HFF-Myc (cell line): ENCODE data around the gene TUT1.

Experiments
- DNase-seq: peaks from one replicate; pipeline ENCODE4 v3.0.0-alpha.2; 2011; ENCODE audit warnings: low read depth; ENCODE audit errors: extremely low read depth
- H3K4me3 ChIP-seq: replicated peaks from 2 replicates; pipeline ENCODE4 v1.5.1; 2011; ENCODE audit warnings: low read depth, mild to moderate bottlenecking, control low read depth, low read length
- TF ChIP-seq, protein P1 (sequence below): IDR thresholded peaks from 2 replicates; pipeline ENCODE4 v1.5.1; 2012; ENCODE audit warnings: mild to moderate bottlenecking, low read depth, low read length, control low read depth; ENCODE audit errors: missing control alignments

Gene TUT1

DNA sequence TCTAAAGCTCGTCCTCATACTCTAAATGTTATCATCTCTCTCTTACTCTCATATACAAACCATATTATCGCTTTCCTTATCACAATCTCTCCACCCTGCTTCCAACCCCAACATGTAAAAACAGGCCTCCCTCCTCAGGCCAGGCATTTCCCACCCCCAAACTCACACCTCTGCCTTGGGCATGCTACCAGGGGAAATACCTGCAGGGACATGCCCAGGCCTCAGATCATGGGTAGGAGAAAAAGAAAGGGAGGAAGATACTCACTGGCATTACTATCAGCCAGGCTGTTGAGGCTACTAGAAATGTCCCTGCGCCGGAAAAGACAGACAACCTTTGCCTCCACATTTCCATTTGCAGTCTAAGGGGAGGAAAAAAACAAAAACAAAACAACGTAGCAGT lies 8.6 kb upstream of the TUT1 start:
- TF ChIP-seq, protein P1, sequence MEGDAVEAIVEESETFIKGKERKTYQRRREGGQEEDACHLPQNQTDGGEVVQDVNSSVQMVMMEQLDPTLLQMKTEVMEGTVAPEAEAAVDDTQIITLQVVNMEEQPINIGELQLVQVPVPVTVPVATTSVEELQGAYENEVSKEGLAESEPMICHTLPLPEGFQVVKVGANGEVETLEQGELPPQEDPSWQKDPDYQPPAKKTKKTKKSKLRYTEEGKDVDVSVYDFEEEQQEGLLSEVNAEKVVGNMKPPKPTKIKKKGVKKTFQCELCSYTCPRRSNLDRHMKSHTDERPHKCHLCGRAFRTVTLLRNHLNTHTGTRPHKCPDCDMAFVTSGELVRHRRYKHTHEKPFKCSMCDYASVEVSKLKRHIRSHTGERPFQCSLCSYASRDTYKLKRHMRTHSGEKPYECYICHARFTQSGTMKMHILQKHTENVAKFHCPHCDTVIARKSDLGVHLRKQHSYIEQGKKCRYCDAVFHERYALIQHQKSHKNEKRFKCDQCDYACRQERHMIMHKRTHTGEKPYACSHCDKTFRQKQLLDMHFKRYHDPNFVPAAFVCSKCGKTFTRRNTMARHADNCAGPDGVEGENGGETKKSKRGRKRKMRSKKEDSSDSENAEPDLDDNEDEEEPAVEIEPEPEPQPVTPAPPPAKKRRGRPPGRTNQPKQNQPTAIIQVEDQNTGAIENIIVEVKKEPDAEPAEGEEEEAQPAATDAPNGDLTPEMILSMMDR = no peak
- no peak for DNase-seq
- H3K4me3 ChIP-seq = peak overlapping the region; percentile 92

DNA sequence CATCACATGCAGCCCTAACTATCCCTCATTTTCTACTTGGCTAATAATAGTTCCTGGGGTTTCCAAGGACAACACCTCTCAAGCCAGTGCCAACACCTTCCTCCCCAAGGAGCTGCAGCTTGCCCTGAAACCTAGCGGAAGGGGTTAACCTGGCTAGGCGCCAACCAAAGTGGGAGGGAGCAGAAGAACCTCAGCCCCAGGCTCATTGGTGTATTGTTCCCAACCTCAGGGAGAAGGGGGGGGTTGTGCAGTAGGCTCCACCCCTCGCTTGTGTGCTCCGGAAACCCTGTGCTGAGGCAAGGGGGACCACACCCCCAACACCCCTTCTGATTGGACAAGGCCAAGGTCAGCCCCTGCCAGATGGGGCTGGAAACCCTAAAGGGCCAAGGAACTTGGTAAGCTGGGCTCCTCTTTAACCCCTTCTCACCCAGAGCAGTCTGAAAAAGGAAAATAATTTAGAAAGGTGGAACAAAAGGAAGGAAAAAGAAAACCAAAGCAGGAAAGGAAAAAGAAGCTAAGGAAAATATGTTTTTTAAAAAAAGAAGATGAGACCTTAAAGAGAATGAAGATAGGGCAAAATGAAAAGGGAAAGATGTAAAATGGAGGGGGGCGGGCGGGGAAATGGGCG lies 7.9 kb upstream of the TUT1 start:
- TF ChIP-seq, protein P1 = no peak
- H3K4me3 ChIP-seq = peak overlapping the region; percentile 92
- DNase-seq = peak; percentile 98

DNA sequence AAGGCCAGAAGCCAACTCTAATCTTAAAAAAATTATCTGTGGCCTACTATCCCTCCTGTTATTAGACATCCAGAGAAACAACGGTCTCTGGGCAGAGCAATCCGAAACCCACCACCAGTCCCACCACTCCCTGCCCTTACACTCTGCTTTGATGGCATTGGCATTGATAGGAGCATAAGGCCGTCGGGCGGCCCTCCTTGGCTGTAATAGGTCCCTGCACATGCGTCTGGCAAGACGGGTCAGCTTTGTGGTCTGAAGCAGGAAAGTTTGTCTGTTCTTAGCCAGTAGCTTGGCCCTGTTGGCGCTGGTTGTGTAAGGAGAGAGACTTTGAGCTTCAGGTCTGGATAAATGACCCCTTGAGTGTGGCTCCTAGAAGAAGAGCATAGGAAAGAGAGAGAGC lies 3.8 kb upstream of the TUT1 start:
- TF ChIP-seq, protein P1 = no peak
- H3K4me3 ChIP-seq = no peak overlapping the region
- DNase-seq = no peak

DNA sequence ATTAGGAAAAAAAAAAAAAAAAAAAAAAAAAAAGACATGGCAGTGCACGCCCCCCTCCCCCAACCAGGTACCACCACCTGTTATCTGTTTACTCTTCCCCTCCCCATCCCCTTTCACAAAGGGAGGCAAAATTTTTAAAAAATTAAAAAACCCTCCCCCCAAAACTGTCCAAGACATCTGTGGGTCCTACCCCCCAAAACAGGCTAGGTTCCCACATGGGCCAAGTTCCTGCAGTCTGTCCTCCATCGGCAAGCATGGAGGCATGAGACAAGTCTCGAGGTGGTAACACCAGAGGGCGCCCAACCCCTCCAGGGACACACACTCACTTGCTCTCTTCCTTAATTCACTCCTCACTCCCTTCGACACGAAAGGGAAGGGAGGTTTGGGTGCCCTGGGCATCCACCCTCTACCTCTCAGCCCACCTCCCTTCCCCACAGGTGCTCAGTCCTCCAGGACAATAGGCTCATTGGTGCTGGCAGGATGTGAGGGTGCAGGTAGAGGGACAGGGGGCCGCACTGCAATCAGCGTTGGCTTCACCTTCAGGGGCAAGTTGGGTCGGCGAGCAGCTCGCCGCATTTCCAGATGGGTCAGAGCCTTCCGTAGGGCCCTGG lies 2.2 kb upstream of the TUT1 start:
- H3K4me3 ChIP-seq = no peak overlapping the region
- DNase-seq = no peak
- TF ChIP-seq, protein P1 = peak; percentile 74

DNA sequence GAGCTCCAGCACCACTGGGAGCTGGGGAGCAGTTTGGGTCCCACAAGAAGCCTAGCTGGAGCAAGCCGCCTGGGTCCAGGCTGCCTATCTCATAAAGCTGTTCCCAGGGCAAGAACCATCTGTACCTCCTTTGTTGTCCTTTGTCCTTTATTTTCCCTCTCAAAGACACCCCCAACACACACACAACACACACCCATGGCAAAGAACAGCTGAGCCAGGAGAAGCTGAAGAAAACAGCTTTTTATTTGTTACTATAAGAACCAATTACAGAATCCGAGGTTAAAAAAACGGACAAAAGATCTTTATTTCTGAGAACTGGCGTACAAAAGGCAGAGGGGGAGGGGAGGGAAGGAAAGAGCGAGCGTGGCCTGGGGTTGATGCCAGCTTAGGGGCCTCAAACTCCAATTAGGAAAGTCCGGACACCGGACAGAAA lies 1.7 kb upstream of the TUT1 start:
- no peak overlapping the region for H3K4me3 ChIP-seq
- DNase-seq = no peak
- TF ChIP-seq, protein P1 = no peak

DNA sequence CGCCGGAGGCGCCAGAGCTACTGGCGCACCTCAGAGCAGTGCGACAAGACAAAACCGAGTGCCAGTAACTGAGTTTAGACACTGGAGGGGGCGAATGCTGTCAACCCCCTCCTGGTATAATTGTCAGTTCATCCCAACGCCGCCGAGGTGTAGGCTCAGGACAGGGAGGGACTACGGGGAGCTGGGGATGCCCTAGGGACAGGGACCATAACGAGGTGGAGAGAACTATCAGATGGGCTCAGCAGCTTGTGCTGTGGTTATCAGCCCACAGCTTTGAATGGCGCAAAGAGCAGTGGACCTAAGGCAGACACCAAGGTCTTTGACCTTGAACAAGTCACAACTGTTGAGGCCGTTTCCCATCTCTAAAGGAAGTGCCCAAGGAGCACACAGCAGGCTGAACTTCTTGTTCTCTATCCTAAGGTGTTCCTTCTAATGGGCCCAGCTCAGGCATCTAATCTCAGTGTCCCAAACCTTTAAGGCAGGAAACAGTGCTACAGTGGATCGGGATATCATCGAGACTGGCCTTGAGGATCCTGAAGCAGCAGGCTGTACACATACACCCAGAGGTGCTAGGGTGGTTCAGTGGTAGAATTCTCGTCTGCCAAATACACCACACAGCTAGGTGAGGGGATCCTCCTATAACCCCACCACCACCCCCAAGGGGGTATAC lies 958 bp upstream of the TUT1 start:
- peak overlapping the region; percentile 94 for H3K4me3 ChIP-seq
- TF ChIP-seq, protein P1 = no peak
- no peak for DNase-seq
